A549 treated with dexamethasone at 1 μM for 4 hours (cell line): ENCODE results near the gene TTC23L. TPM values are rescaled to one million over a fixed set of nuclear protein-coding genes. Genes with fewer than 3 reads are reported as not detected.

ENCODE experiments used
- total RNA-seq: library from RNA; stranded (reverse); fragments of 200-300 nt; extraction: Qiagen RNA extraction; gene quantifications from 5 replicates; pipeline ENCODE4 v1.2.3, GENCODE V29; 2022

The TTC23L gene, protein sequence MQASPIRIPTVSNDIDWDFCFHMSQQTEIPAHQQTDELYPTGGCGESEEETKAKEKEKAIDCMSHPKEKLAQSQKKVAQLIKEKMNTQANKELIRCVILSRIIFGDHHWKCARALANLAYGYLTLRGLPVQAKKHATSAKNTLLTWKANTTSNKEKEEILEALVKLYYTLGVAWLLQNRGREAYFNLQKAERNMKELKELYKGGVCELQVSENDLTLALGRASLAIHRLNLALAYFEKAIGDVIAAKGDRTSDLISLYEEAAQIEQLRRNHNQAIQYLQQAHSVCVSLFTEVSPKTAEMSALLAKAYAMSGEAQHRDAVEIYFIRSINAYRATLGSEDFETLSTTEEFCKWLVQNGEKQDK
- 0.21 to 0.33 TPM in 2 of 5 replicates, not detected in the others for total RNA-seq

DNA sequence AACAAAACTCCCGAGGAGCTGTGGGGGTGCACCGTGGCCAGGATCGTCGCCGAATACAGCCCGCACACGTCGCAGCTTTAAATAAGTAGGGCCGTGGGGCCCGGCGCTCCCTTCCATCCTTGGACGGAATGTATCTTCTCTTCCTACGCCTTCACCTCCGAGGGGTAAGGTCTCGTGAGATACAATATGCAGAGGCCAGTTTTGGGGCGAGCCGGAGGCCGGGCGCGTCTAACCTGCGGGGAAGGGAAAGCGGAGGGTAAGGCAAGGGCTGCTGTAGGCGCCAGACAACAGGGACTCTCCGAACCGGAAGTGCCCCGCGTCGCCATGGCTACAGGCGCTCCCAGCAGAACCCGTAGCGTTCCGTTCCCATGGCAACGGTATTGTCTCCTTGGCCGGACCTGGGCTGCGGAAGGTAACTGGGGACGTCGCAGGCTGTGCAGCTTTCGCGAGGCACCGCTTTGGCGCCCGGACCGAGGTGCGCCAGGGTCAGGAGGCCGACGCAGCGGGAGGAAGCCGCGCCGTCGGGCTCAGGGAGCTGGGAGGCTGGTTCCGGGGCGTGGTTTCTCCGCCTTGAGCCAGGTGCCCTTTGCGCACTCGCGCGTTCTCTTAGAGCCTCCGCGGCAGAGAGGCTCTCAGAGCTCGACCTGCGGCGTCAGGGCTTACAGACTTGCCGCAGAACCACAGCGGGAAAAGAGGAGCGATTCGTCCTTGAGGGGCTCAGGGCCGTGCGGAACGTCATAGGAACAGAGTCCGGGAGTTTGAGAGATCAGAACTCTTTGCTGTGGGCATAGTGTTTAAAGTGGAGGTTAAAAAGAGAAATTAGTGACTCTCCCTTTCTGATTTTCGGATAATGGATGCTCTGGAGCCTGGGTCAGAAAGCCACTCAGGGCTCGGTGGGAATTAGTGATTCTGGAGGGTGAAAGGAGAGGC lies at the start of gene TTC23L:
Gene TTC23L (plus strand): TSS at position 380 of the 930 bp plus-strand sequence. CDS start 1,508 bp downstream, outside the sequence.

DNA sequence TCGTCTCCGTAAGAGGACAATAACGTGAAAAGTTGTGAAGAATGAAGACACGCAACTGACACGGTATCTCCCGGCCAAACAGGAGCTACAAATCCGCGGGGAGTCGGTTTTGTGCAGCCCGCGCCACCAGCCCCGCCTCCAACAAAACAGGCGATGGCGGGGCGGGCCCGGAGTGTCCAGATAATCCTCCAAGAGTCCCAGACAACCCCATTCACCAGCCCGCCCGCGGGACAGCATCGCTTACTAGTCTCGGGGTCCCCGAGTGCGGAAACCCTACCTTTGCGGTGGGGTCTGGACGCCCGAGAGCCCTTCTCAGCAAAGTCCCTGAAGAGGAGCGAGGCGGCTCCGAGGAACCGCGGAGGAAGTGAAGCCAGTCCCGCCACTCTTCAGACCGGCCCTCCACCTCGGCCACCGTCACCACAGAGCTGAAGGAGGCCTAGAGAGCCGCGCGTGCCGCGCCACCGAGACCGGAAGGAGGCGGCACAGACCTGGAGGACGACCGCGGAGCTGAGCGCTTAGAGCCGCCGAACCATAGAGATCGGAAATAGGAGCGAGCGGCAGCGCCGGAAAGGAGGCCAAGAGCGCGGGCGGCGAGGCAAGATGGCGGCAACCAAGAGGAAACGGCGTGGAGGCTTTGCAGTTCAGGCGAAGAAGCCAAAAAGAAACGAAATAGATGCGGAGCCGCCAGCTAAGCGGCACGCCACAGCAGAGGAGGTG lies 76.3 kb downstream of the TTC23L start, which contains the start of the genes BRIX1 and RAD1:
Gene BRIX1 (plus strand): TSS at position 573 of the 717 bp plus-strand sequence. CDS start 28 bp downstream, at position 601.
Gene RAD1 (minus strand): TSS at position 366 of the 717 bp plus-strand sequence. CDS start 612 bp downstream, outside the sequence.

GRCh38 chr5:34929134-34929719 lies 90.3 kb downstream of the TTC23L start, which contains the start of gene DNAJC21:
TSS of gene DNAJC21 (plus strand) at chr5:34929559. CDS start at chr5:34929820, 261 bp downstream.

Other genes with a start within 250 kb of the TTC23L start
- 43.8 to 62.4 TPM (median 59.5 TPM) in 5 replicates for gene RAI14, start 182.8 kb upstream of the TTC23L start, total RNA-seq
- gene RAD1, start 76.3 kb downstream of the TTC23L start, total RNA-seq = 29.2 to 36.2 TPM (median 31.2 TPM) in 5 replicates
- gene BRIX1, start 76.5 kb downstream of the TTC23L start, total RNA-seq = 44.2 to 61.3 TPM (median 55.8 TPM) in 5 replicates
- 27.0 to 29.5 TPM (median 28.0 TPM) in 5 replicates for gene DNAJC21, start 90.4 kb downstream of the TTC23L start, total RNA-seq
- gene AGXT2, start 208.8 kb downstream of the TTC23L start, total RNA-seq = not detected in 5 replicates